ENCODE data around the gene ARSH.
"Not testable (repeated sequence)": the region's sequence is repeated elsewhere in the genome, so short reads cannot be mapped to it uniquely, and the experiment has no call there.

Gene ARSH

GRCh38 chrX:3044196-3044595 lies 37.9 kb downstream of the ARSH start:
- no peak for DNase-seq

- DNase-seq, result no peak
These were observed 38.3 kb downstream of the ARSH start for GRCh38 chrX:3044671-3045070.

GRCh38 chrX:3046253-3047240 lies 40.2 kb downstream of the ARSH start:
- DNase-seq, result no peak

GRCh38 chrX:3050523-3051175 lies 44.3 kb downstream of the ARSH start:
- not testable (repeated sequence) for DNase-seq

- DNase-seq, result no peak
These were observed 46.5 kb downstream of the ARSH start for GRCh38 chrX:3052860-3053259.

GRCh38 chrX:3066555-3066954 lies 60.2 kb downstream of the ARSH start:
- DNase-seq, result no peak

- no peak for DNase-seq
These were observed 69.6 kb downstream of the ARSH start for GRCh38 chrX:3075959-3076358.

- DNase-seq, result no peak
These were observed 70.2 kb downstream of the ARSH start for GRCh38 chrX:3076416-3076991.

Data from activated CD4-positive, alpha-beta T cell treated with anti-CD3 and anti-CD28 coated beads for 1 hour (primary cell).